Ishikawa (cell line): ENCODE results near the gene LSM3.

Experiments
- CEBPB ChIP-seq: IDR thresholded peaks from 2 replicates; pipeline ENCODE4 v1.6.1; 2012
- EGR1 ChIP-seq: IDR thresholded peaks from 2 replicates; pipeline ENCODE4 v1.6.1; 2012
- EP300 ChIP-seq: IDR thresholded peaks from 2 replicates; pipeline ENCODE4 v1.6.1; 2012; ENCODE audit warnings: borderline replicate concordance
- FOXM1 ChIP-seq: IDR thresholded peaks from 2 replicates; pipeline ENCODE4 v1.6.1; 2012; ENCODE audit warnings: low read depth, borderline replicate concordance
- MAX ChIP-seq: IDR thresholded peaks from 2 replicates; pipeline ENCODE4 v1.6.1; 2012
- NFIC ChIP-seq: IDR thresholded peaks from 2 replicates; pipeline ENCODE4 v1.6.1; 2012
- REST ChIP-seq: IDR thresholded peaks from 2 replicates; pipeline ENCODE4 v1.6.1; 2012; ENCODE audit warnings: low read depth, mild to moderate bottlenecking
- TAF1 ChIP-seq: IDR thresholded peaks from 2 replicates; pipeline ENCODE4 v1.6.1; 2012; ENCODE audit warnings: low read depth, mild to moderate bottlenecking
- TCF12 ChIP-seq: IDR thresholded peaks from 2 replicates; pipeline ENCODE4 v1.6.1; 2012; ENCODE audit warnings: low read depth
- YY1 ChIP-seq: IDR thresholded peaks from 2 replicates; pipeline ENCODE4 v1.6.1; 2012; ENCODE audit warnings: low read depth
- TF ChIP-seq, protein P1 (sequence below): IDR thresholded peaks from 2 replicates; pipeline ENCODE4 v1.6.1; 2012

- TF ChIP-seq TAF1: no peak
- TF ChIP-seq REST: no peak
- no peak for TF ChIP-seq MAX
- TF ChIP-seq CEBPB: no peak
- TF ChIP-seq NFIC: no peak
- TF ChIP-seq EP300: no peak
- TF ChIP-seq, protein P1, sequence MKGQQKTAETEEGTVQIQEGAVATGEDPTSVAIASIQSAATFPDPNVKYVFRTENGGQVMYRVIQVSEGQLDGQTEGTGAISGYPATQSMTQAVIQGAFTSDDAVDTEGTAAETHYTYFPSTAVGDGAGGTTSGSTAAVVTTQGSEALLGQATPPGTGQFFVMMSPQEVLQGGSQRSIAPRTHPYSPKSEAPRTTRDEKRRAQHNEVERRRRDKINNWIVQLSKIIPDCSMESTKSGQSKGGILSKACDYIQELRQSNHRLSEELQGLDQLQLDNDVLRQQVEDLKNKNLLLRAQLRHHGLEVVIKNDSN: no peak
- no peak for TF ChIP-seq TCF12
- TF ChIP-seq EGR1: no peak
- no peak for TF ChIP-seq FOXM1
- no peak for TF ChIP-seq YY1
Observed at GRCh38 chr3:14152233-14152962, 26.2 kb upstream of the LSM3 start.
